ENCODE results near the gene KCNJ9.

GRCh38 chr1:160129046-160129445 lies 47.7 kb downstream of the KCNJ9 start:
- no peak for TF ChIP-seq CTCF (IDR thresholded peaks at IDR 0.05; ENCODE audit: low read depth, low read length, poor library complexity, severe bottlenecking)
- TF ChIP-seq EZH2phosphoT487 (IDR thresholded peaks at IDR 0.05; ENCODE audit: borderline replicate concordance, low read length), result no peak
